HepG2 (cell line): Measurements from ENCODE around the gene TMEM117. TPM values are rescaled to one million over a fixed set of nuclear protein-coding genes. Genes with fewer than 3 reads are reported as not detected.

Experiments used
- ATAC-seq: fragments of 200-7000 bp; cut with Tn5 transposase; 3 replicates; pipeline ENCODE4 v1.9.1; 2020; ENCODE audit warnings: mild to moderate bottlenecking, moderate library complexity
- BruUV-seq: library from RNA; stranded (reverse); fragments of 400-500 nt; replicated peaks from 2 replicates; lab custom pipeline; 2021; lab: Mats Ljungman, UMichigan
- CTCF ChIA-PET: fragments of 300-600 bp; formaldehyde crosslinking; extraction: SDS; loops from one replicate; lab custom pipeline; 2021; ENCODE audit warnings: low total read pairs, inconsistent platforms, low intra/inter-chr PET ratio; lab: Yijun Ruan, JAX
- POLR2A ChIA-PET: fragments of 350-600 bp; sonication (Branson Sonifier 250); formaldehyde crosslinking; loops from one replicate; lab custom pipeline; 2020; ENCODE audit warnings: antibody characterized with exemption, inconsistent platforms; lab: Yijun Ruan, JAX
- DNase-seq: peaks from one replicate; pipeline ENCODE4 v3.0.0-alpha.2; 2015; ENCODE audit warnings: low spot score
- FAIRE-seq: peaks from 3 replicates; lab custom pipeline; 2011; peaks lifted over from hg19 to GRCh38; lab: Jason Lieb, UNC
- H2AFZ ChIP-seq: one replicate; pipeline ENCODE4 v1.6.1; 2011; ENCODE audit warnings: low read length, inconsistent platforms
- H3K27ac ChIP-seq: fragments of 300-600 bp; 3 replicates; pipeline ENCODE4 v1.8.0; 2011; ENCODE audit warnings: mixed run types, mild to moderate bottlenecking, mixed read lengths, low read length, inconsistent platforms; ENCODE audit not compliant: insufficient read depth; ENCODE audit errors: extremely low read length
- H3K27me3 ChIP-seq, 2 experiments: fragments of 200-600 bp in 1 of 2; 2 replicates in 1 of 2; 3 replicates in 1 of 2; pipeline versions ENCODE4 v1.6.0 to v1.8.0; 2011; ENCODE audit warnings: low read length in 2 of 2, mild to moderate bottlenecking in 2 of 2, moderate library complexity in 2 of 2, inconsistent platforms in 1 of 2; ENCODE audit not compliant: insufficient read depth in 2 of 2, control insufficient read depth in 1 of 2
- H3K36me3 ChIP-seq, 2 experiments: fragments of 200-600 bp in 1 of 2; replicated peaks in 1 of 2; 2 replicates in 1 of 2; 3 replicates in 1 of 2; pipeline versions ENCODE4 v1.5.1 to v1.8.0; 2011; ENCODE audit warnings: low read length in 2 of 2, inconsistent platforms in 1 of 2; ENCODE audit not compliant: insufficient read depth in 2 of 2, control insufficient read depth in 1 of 2
- H3K4me1 ChIP-seq: 2 replicates; pipeline ENCODE4 v1.5.1; 2012; ENCODE audit warnings: low read length, inconsistent platforms; ENCODE audit not compliant: insufficient read depth
- H3K4me2 ChIP-seq: 2 replicates; pipeline ENCODE4 v1.6.0; 2011; ENCODE audit warnings: low read depth, low read length, inconsistent platforms
- H3K4me3 ChIP-seq, 3 experiments: fragments of 200-600 bp in 1 of 3; sonication (generic), shearing (Covaris generic) in 1 of 3; replicated peaks in 1 of 3; 2 replicates each; pipeline ENCODE4 v1.5.1; 2011 to 2016; ENCODE audit warnings: low read length in 3 of 3, inconsistent platforms in 2 of 3, low read depth in 2 of 3, mild to moderate bottlenecking in 2 of 3, control low read depth in 1 of 3, mixed read lengths in 1 of 3; ENCODE audit not compliant: insufficient read depth in 1 of 3
- H3K79me2 ChIP-seq: one replicate; pipeline ENCODE4 v1.6.1; 2011; ENCODE audit warnings: low read length, inconsistent platforms; ENCODE audit not compliant: insufficient read depth
- H3K9ac ChIP-seq: 2 replicates; pipeline ENCODE4 v1.6.0; 2011; ENCODE audit warnings: mild to moderate bottlenecking, low read depth, low read length, inconsistent platforms; ENCODE audit not compliant: insufficient read depth
- H3K9me3 ChIP-seq: 2 replicates; pipeline ENCODE4 v1.5.1; 2012; ENCODE audit warnings: mild to moderate bottlenecking, low read length
- H4K20me1 ChIP-seq: 2 replicates; pipeline ENCODE4 v1.6.0; 2011; ENCODE audit warnings: inconsistent platforms, mild to moderate bottlenecking, low read length, moderate library complexity; ENCODE audit not compliant: insufficient read depth
- FOSL2 ChIP-seq: sonication (generic); formaldehyde crosslinking; IDR thresholded peaks from 2 replicates; pipeline ENCODE4 v1.4.0; 2020; ENCODE audit warnings: missing genetic modification reagents
- HMGXB4 ChIP-seq, 2 experiments: sonication (generic) in 1 of 2; formaldehyde crosslinking in 1 of 2; IDR thresholded peaks; 2 replicates each; pipeline versions ENCODE4 v1.4.0 to v1.6.1; 2018 to 2020; ENCODE audit warnings: missing genetic modification reagents in 2 of 2, borderline replicate concordance in 1 of 2, low read depth in 1 of 2, mild to moderate bottlenecking in 1 of 2, missing biosample characterization in 1 of 2
- HOMEZ ChIP-seq: IDR thresholded peaks from 2 replicates; pipeline ENCODE4 v1.6.1; 2016; ENCODE audit warnings: low read depth
- KDM3A ChIP-seq: IDR thresholded peaks from 2 replicates; pipeline ENCODE4 v1.6.1; 2018; ENCODE audit warnings: low read depth, missing compliant biosample characterization
- NR1H2 ChIP-seq: sonication (generic); formaldehyde crosslinking; IDR thresholded peaks from 2 replicates; pipeline ENCODE4 v1.8.1; 2022; ENCODE audit warnings: low read depth, missing genetic modification reagents, borderline replicate concordance
- PHF21A ChIP-seq: sonication (generic); formaldehyde crosslinking; IDR thresholded peaks from 2 replicates; pipeline ENCODE4 v1.5.0; 2020; ENCODE audit warnings: mild to moderate bottlenecking, missing genetic modification reagents
- PLRG1 ChIP-seq: fragments of 450-650 bp; conservative IDR thresholded peaks from 2 replicates; pipeline ENCODE4 v1.6.1; 2016
- TFDP2 ChIP-seq: sonication (generic); formaldehyde crosslinking; IDR thresholded peaks from 2 replicates; pipeline ENCODE4 v1.4.0; 2020; ENCODE audit warnings: missing genetic modification reagents
- TGIF2 ChIP-seq: IDR thresholded peaks from 2 replicates; pipeline ENCODE4 v1.6.1; 2016; ENCODE audit warnings: control low read depth, missing compliant biosample characterization
- ZBTB39 ChIP-seq: sonication (generic); formaldehyde crosslinking; IDR thresholded peaks from 2 replicates; pipeline ENCODE4 v1.5.0; 2020; ENCODE audit warnings: missing genetic modification reagents
- ZSCAN29 ChIP-seq: sonication (generic); formaldehyde crosslinking; conservative IDR thresholded peaks from 2 replicates; pipeline ENCODE4 v1.4.0; 2020; ENCODE audit warnings: mild to moderate bottlenecking, missing genetic modification reagents
- ZSCAN31 ChIP-seq: sonication (generic); formaldehyde crosslinking; IDR thresholded peaks from 2 replicates; pipeline ENCODE4 v1.5.0; 2020; ENCODE audit warnings: low read depth, mild to moderate bottlenecking, missing genetic modification reagents
- WGBS: methylation state at CpG from one replicate; pipeline ENCODE4 v1.1.6; 2017; ENCODE audit warnings: low lambda C conversion rate; 5-methylcytosine and 5-hydroxymethylcytosine counted together
- in situ Hi-C: cut with HindIII; loops from 2 replicates; pipeline ENCODE4 v1.10.0; 2017; ENCODE audit warnings: low pct_unique_long_range_greater_than_20kb; ENCODE audit not compliant: extremely low pct_ligation_motif_present
- intact Hi-C: fragments of 100-400 bp; cut with micrococcal nuclease; formaldehyde crosslinking; loops from one replicate; pipeline ENCODE4 v1.10.0; 2022; ENCODE audit not compliant: unreplicated experiment
- polyA plus RNA-seq, 8 experiments: library from polyadenylated mRNA; depleted of rRNA in 3 of 8; stranded (reverse) in 7 of 8; unstranded in 1 of 8; fragments of >200 nt; fragmentation: Illumina TruSeq in 4 of 8; extraction: Trizol in 4 of 8; gene quantifications; 2 replicates each; pipeline versions ENCODE4 v1.2.1 to v1.2.3, GENCODE V29; 2011 to 2016; ENCODE audit warnings: low read depth in 4 of 8, missing spikeins in 1 of 8, mixed read lengths in 1 of 8; ENCODE audit not compliant: insufficient read depth in 1 of 8
- total RNA-seq, 5 experiments: library from RNA; depleted of rRNA; stranded (reverse); fragments of >200 nt; fragmentation: Illumina TruSeq; extraction: Trizol; gene quantifications; 2 replicates each; pipeline ENCODE4 v1.2.3, GENCODE V29; 2016; ENCODE audit warnings: low read depth in 1 of 5

The TMEM117 gene
- total and polyA plus RNA-seq, 2 of the 13 experiments (the other 11 are each of a cell fraction or from before 2014, with no cell fraction given): 2.8 to 8.5 TPM

GRCh38 chr12:44078273-44078672 lies 242.4 kb downstream of the TMEM117 start:
- no peaks in the 10 kb centered on the region for H3K27me3 ChIP-seq
- H3K79me2 ChIP-seq: no peaks in the 10 kb centered on the region
- H3K27ac ChIP-seq: no peak overlapping the region
- in situ Hi-C loops: no loop called here
- FAIRE-seq (peak; percentile 4), DNase-seq (no peak), ATAC-seq (no peak)
- no peak for TF ChIP-seq ZBTB39 (CRISPR knock-in tag)
- no peak for TF ChIP-seq ZSCAN31 (CRISPR knock-in tag)
- TF ChIP-seq PHF21A (CRISPR knock-in tag): no peak
- TF ChIP-seq PLRG1: no peak
- 0 out of 2 replicates have a peak, but pooled peaks have one; percentile 27 for TF ChIP-seq HOMEZ (CRISPR knock-in tag)
- TF ChIP-seq HMGXB4 (CRISPR knock-in tag; IDR thresholded peaks at IDR 0.05; ENCODE audit: borderline replicate concordance in 1 of 2, low read depth in 1 of 2): no peak
- no peak for TF ChIP-seq TFDP2 (CRISPR knock-in tag)
- no peak for TF ChIP-seq KDM3A (CRISPR knock-in tag)
- TF ChIP-seq NR1H2 (CRISPR knock-in tag): no peak
- no peak for TF ChIP-seq TGIF2 (CRISPR knock-in tag)
- TF ChIP-seq ZSCAN29: no peak
- peak; percentile 61 for TF ChIP-seq FOSL2
- H3K4me1 ChIP-seq: no peaks in the 10 kb centered on the region
- CTCF ChIA-PET: no interaction called here
- H3K36me3 ChIP-seq: no peaks in the 10 kb centered on the region
- 85% methylated on average over 4 of the region's 4 CpGs for WGBS
- POLR2A ChIA-PET: no interaction called here
- no peaks in the 10 kb centered on the region for H4K20me1 ChIP-seq
- H3K4me2 ChIP-seq: no peak overlapping the region
- intact Hi-C loops: no loop called here
- H3K9ac ChIP-seq: no peak overlapping the region
- H3K9me3 ChIP-seq: no peaks in the 10 kb centered on the region
- BruUV-seq: no TSS peak
- H2AFZ ChIP-seq: no peak overlapping the region
- no peak overlapping the region for H3K4me3 ChIP-seq
